T-helper 2 cell treated with Interferon-gamma antibody and Interleukin-4, amounts not matched to agents 5 μg/mL and 100 μg/mL, for 36 hours (primary cell): ENCODE data around the gene SCN10A.

ENCODE experiments used
- DNase-seq: peaks from one replicate; pipeline ENCODE4 v3.0.0; 2021; ENCODE audit warnings: low spot score
- H3K27ac Mint-ChIP-seq: one replicate; pipeline ENCODE4 v1.8.0; 2021; ENCODE audit warnings: mild to moderate bottlenecking, mixed read lengths
- H3K27me3 Mint-ChIP-seq: one replicate; pipeline ENCODE4 v1.8.0; 2021; ENCODE audit warnings: low read depth, mixed read lengths
- H3K36me3 Mint-ChIP-seq: one replicate; pipeline ENCODE4 v1.8.0; 2021; ENCODE audit warnings: low read depth, mixed read lengths
- H3K4me1 Mint-ChIP-seq: one replicate; pipeline ENCODE4 v1.8.0; 2021; ENCODE audit warnings: low read depth, mixed read lengths
- H3K4me3 Mint-ChIP-seq: one replicate; pipeline ENCODE4 v1.8.0; 2022; ENCODE audit warnings: mild to moderate bottlenecking, moderate library complexity, mixed read lengths
- H3K9me3 Mint-ChIP-seq: one replicate; pipeline ENCODE4 v1.8.0; 2021; ENCODE audit warnings: mixed read lengths

Gene SCN10A

GRCh38 chr3:38816026-38816425 is at the start of gene SCN10A:
TSS of gene SCN10A (minus strand) at chr3:38816217. CDS start at chr3:38794010, 22,207 bp downstream.
- no peak for DNase-seq
- Mint-ChIP-seq H3K27me3 (peaks cover 3% of the 10 kb centered on the region), H3K36me3 (no peaks in the 10 kb centered on the region), H3K4me1 (peaks cover 2% of the 10 kb centered on the region), H3K9me3 (no peaks in the 10 kb centered on the region), H3K27ac (no peak within 1 kb of the TSS), H3K4me3 (no peak within 1 kb of the TSS)

- Mint-ChIP-seq H3K27me3 (peaks cover 3% of the 10 kb centered on the region), H3K36me3 (no peaks in the 10 kb centered on the region), H3K9me3 (no peaks in the 10 kb centered on the region), H3K27ac (no peak overlapping the region), H3K4me1 (no peaks in the 10 kb centered on the region), H3K4me3 (no peak overlapping the region)
- DNase-seq: no peak
Observed at GRCh38 chr3:38853011-38853410, 37.0 kb upstream of the SCN10A start.

GRCh38 chr3:38843898-38844297 is 27.9 kb upstream of the SCN10A start:
- no peaks in the 10 kb centered on the region for H3K4me1 Mint-ChIP-seq
- no peaks in the 10 kb centered on the region for H3K9me3 Mint-ChIP-seq
- peaks cover 23% of the 10 kb centered on the region for H3K27me3 Mint-ChIP-seq
- H3K27ac Mint-ChIP-seq: no peak overlapping the region
- DNase-seq: no peak
- no peaks in the 10 kb centered on the region for H3K36me3 Mint-ChIP-seq
- no peak overlapping the region for H3K4me3 Mint-ChIP-seq

GRCh38 chr3:38842266-38842965 is 26.4 kb upstream of the SCN10A start:
- Mint-ChIP-seq H3K27me3 (peaks cover 22% of the 10 kb centered on the region), H3K4me3 (no peak overlapping the region)

GRCh38 chr3:38840987-38841386 is 25.0 kb upstream of the SCN10A start:
- Mint-ChIP-seq H3K36me3 (no peaks in the 10 kb centered on the region), H3K4me3 (no peak overlapping the region), H3K4me1 (no peaks in the 10 kb centered on the region), H3K27ac (no peak overlapping the region), H3K9me3 (no peaks in the 10 kb centered on the region), H3K27me3 (peaks cover 20% of the 10 kb centered on the region)
- DNase-seq: no peak

More at GRCh38 chr3:38842266-38842965, 26.4 kb upstream of the SCN10A start:
- H3K4me1 Mint-ChIP-seq: no peaks in the 10 kb centered on the region
- H3K27ac Mint-ChIP-seq: no peak overlapping the region
- H3K9me3 Mint-ChIP-seq: no peaks in the 10 kb centered on the region
- no peaks in the 10 kb centered on the region for H3K36me3 Mint-ChIP-seq
- DNase-seq: no peak

- no peak for DNase-seq
- H3K27ac Mint-ChIP-seq: no peak overlapping the region
- no peak overlapping the region for H3K4me3 Mint-ChIP-seq
- peaks cover 11% of the 10 kb centered on the region for H3K4me1 Mint-ChIP-seq
- H3K27me3 Mint-ChIP-seq: peaks cover 9% of the 10 kb centered on the region
- no peaks in the 10 kb centered on the region for H3K9me3 Mint-ChIP-seq
- no peaks in the 10 kb centered on the region for H3K36me3 Mint-ChIP-seq
Observed at GRCh38 chr3:38837358-38837757, 21.3 kb upstream of the SCN10A start.

- H3K27ac Mint-ChIP-seq: no peak overlapping the region
- H3K4me1 Mint-ChIP-seq: peaks cover 11% of the 10 kb centered on the region
- no peaks in the 10 kb centered on the region for H3K9me3 Mint-ChIP-seq
- H3K36me3 Mint-ChIP-seq: no peaks in the 10 kb centered on the region
- H3K27me3 Mint-ChIP-seq: peaks cover 9% of the 10 kb centered on the region
- DNase-seq: no peak
- H3K4me3 Mint-ChIP-seq: no peak overlapping the region
Observed at GRCh38 chr3:38836561-38836960, 20.5 kb upstream of the SCN10A start.

GRCh38 chr3:38835939-38836338 is 19.9 kb upstream of the SCN10A start:
- H3K9me3 Mint-ChIP-seq: no peaks in the 10 kb centered on the region
- peaks cover 9% of the 10 kb centered on the region for H3K27me3 Mint-ChIP-seq
- DNase-seq: no peak
- H3K27ac Mint-ChIP-seq: no peak overlapping the region
- H3K4me1 Mint-ChIP-seq: peaks cover 11% of the 10 kb centered on the region
- H3K36me3 Mint-ChIP-seq: no peaks in the 10 kb centered on the region
- H3K4me3 Mint-ChIP-seq: no peak overlapping the region

- Mint-ChIP-seq H3K4me1 (peaks cover 11% of the 10 kb centered on the region), H3K4me3 (no peak overlapping the region), H3K9me3 (no peaks in the 10 kb centered on the region), H3K27ac (peak overlapping the region; percentile 73), H3K27me3 (peaks cover 4% of the 10 kb centered on the region), H3K36me3 (no peaks in the 10 kb centered on the region)
- DNase-seq: no peak
Observed at GRCh38 chr3:38834717-38835116, 18.7 kb upstream of the SCN10A start.

- Mint-ChIP-seq H3K9me3 (no peaks in the 10 kb centered on the region), H3K4me3 (no peak overlapping the region), H3K36me3 (no peaks in the 10 kb centered on the region), H3K27me3 (peaks cover 1% of the 10 kb centered on the region), H3K27ac (no peak overlapping the region), H3K4me1 (peaks cover 11% of the 10 kb centered on the region)
- peak; percentile 48 for DNase-seq
Observed at GRCh38 chr3:38834110-38834509, 18.1 kb upstream of the SCN10A start.

GRCh38 chr3:38829404-38829803 is 13.4 kb upstream of the SCN10A start:
- H3K4me1 Mint-ChIP-seq: peaks cover 7% of the 10 kb centered on the region
- no peaks in the 10 kb centered on the region for H3K36me3 Mint-ChIP-seq
- H3K27me3 Mint-ChIP-seq: no peaks in the 10 kb centered on the region
- no peak overlapping the region for H3K27ac Mint-ChIP-seq
- H3K4me3 Mint-ChIP-seq: no peak overlapping the region
- H3K9me3 Mint-ChIP-seq: no peaks in the 10 kb centered on the region
- DNase-seq: no peak

GRCh38 chr3:38828681-38829080 is 12.7 kb upstream of the SCN10A start:
- Mint-ChIP-seq H3K9me3 (no peaks in the 10 kb centered on the region), H3K4me3 (no peak overlapping the region), H3K27ac (no peak overlapping the region), H3K27me3 (peaks cover 3% of the 10 kb centered on the region), H3K36me3 (no peaks in the 10 kb centered on the region), H3K4me1 (peaks cover 2% of the 10 kb centered on the region)
- no peak for DNase-seq

GRCh38 chr3:38827791-38828190 is 11.8 kb upstream of the SCN10A start:
- Mint-ChIP-seq H3K27me3 (peaks cover 3% of the 10 kb centered on the region), H3K27ac (no peak overlapping the region), H3K4me1 (no peaks in the 10 kb centered on the region), H3K36me3 (no peaks in the 10 kb centered on the region), H3K4me3 (no peak overlapping the region), H3K9me3 (no peaks in the 10 kb centered on the region)
- DNase-seq: no peak

GRCh38 chr3:38826001-38826400 is 10.0 kb upstream of the SCN10A start:
- no peaks in the 10 kb centered on the region for H3K9me3 Mint-ChIP-seq
- no peak overlapping the region for H3K4me3 Mint-ChIP-seq
- no peaks in the 10 kb centered on the region for H3K4me1 Mint-ChIP-seq
- no peaks in the 10 kb centered on the region for H3K36me3 Mint-ChIP-seq
- H3K27me3 Mint-ChIP-seq: peaks cover 3% of the 10 kb centered on the region
- DNase-seq: no peak
- H3K27ac Mint-ChIP-seq: no peak overlapping the region

GRCh38 chr3:38824349-38824748 is 8.3 kb upstream of the SCN10A start:
- no peak overlapping the region for H3K27ac Mint-ChIP-seq
- peaks cover 2% of the 10 kb centered on the region for H3K4me1 Mint-ChIP-seq
- H3K27me3 Mint-ChIP-seq: peaks cover 3% of the 10 kb centered on the region
- H3K4me3 Mint-ChIP-seq: no peak overlapping the region
- no peak for DNase-seq
- H3K9me3 Mint-ChIP-seq: no peaks in the 10 kb centered on the region
- no peaks in the 10 kb centered on the region for H3K36me3 Mint-ChIP-seq
